HepG2 (cell line): ENCODE measurements around the gene AJUBA. TPM values are rescaled to one million over a fixed set of nuclear protein-coding genes. Genes with fewer than 3 reads are reported as not detected.
A peak's percentile ranks its signal among the peaks of the same experiment; 100 is the strongest.

Source experiments
- CAMTA2 ChIP-seq: sonication (generic); formaldehyde crosslinking; IDR thresholded peaks from 2 replicates; pipeline ENCODE4 v1.4.0; 2020; ENCODE audit warnings: mild to moderate bottlenecking, missing genetic modification reagents, borderline replicate concordance
- CCAR2 ChIP-seq: fragments of 200-400 bp; formaldehyde crosslinking; optimal IDR thresholded peaks from 2 replicates; pipeline ENCODE3; 2018; ENCODE audit warnings: low read depth, mild to moderate bottlenecking, low read length, moderate library complexity
- EEA1 ChIP-seq: sonication (generic); formaldehyde crosslinking; IDR thresholded peaks from 2 replicates; pipeline ENCODE4 v1.5.1; 2020; ENCODE audit warnings: mild to moderate bottlenecking, missing genetic modification reagents, borderline replicate concordance
- HNRNPL ChIP-seq: fragments of 200-400 bp; formaldehyde crosslinking; IDR thresholded peaks from 2 replicates; pipeline ENCODE4 v1.6.1; 2017; ENCODE audit warnings: mild to moderate bottlenecking, low read depth, low read length
- ISL2 ChIP-seq: sonication (generic); formaldehyde crosslinking; IDR thresholded peaks from 2 replicates; pipeline ENCODE4 v1.5.0; 2020; ENCODE audit warnings: missing genetic modification reagents
- KAT2B ChIP-seq: fragments of 150-350 bp; IDR thresholded peaks from 2 replicates; pipeline ENCODE4 v1.6.1; 2014; ENCODE audit warnings: low read depth, low read length, borderline replicate concordance
- KDM2A ChIP-seq: sonication (generic); formaldehyde crosslinking; IDR thresholded peaks from 2 replicates; pipeline ENCODE4 v1.4.0; 2020; ENCODE audit warnings: low read depth, missing genetic modification reagents, borderline replicate concordance
- KLF11 ChIP-seq: IDR thresholded peaks from 2 replicates; pipeline ENCODE4 v1.6.1; 2016; ENCODE audit warnings: missing compliant biosample characterization
- KMT2A ChIP-seq: sonication (generic); formaldehyde crosslinking; IDR thresholded peaks from 2 replicates; pipeline ENCODE4 v1.4.0; 2020; ENCODE audit warnings: missing genetic modification reagents
- NR1H2 ChIP-seq: sonication (generic); formaldehyde crosslinking; IDR thresholded peaks from 2 replicates; pipeline ENCODE4 v1.8.1; 2022; ENCODE audit warnings: low read depth, missing genetic modification reagents, borderline replicate concordance
- RFXANK ChIP-seq: IDR thresholded peaks from 2 replicates; pipeline ENCODE4 v1.6.1; 2016
- TOE1 ChIP-seq: sonication (generic); formaldehyde crosslinking; IDR thresholded peaks from 2 replicates; pipeline ENCODE4 v1.4.0; 2020; ENCODE audit warnings: mild to moderate bottlenecking, missing genetic modification reagents
- ZBTB3 ChIP-seq: sonication (generic); formaldehyde crosslinking; IDR thresholded peaks from 2 replicates; pipeline ENCODE4 v1.4.0; 2020; ENCODE audit warnings: low read depth, mild to moderate bottlenecking, moderate library complexity, missing genetic modification reagents, borderline replicate concordance
- ZFP36L2 ChIP-seq: sonication (generic); formaldehyde crosslinking; IDR thresholded peaks from 2 replicates; pipeline ENCODE4 v1.4.0; 2020; ENCODE audit warnings: missing genetic modification reagents
- ZFP41 ChIP-seq: sonication (generic); formaldehyde crosslinking; IDR thresholded peaks from 2 replicates; pipeline ENCODE4 v1.4.0; 2020; ENCODE audit warnings: mild to moderate bottlenecking, missing genetic modification reagents, borderline replicate concordance
- ZNF607 ChIP-seq: sonication (generic); formaldehyde crosslinking; IDR thresholded peaks from 2 replicates; pipeline ENCODE4 v1.5.1; 2020; ENCODE audit warnings: missing genetic modification reagents, mild to moderate bottlenecking, borderline replicate concordance
- ZNF615 ChIP-seq: sonication (generic); formaldehyde crosslinking; IDR thresholded peaks from 2 replicates; pipeline ENCODE4 v1.5.0; 2020; ENCODE audit warnings: mild to moderate bottlenecking, missing genetic modification reagents, borderline replicate concordance
- polyA plus RNA-seq, 8 experiments: library from polyadenylated mRNA; depleted of rRNA in 3 of 8; stranded (reverse) in 7 of 8; unstranded in 1 of 8; fragments of >200 nt; fragmentation: Illumina TruSeq in 4 of 8; extraction: Trizol in 4 of 8; gene quantifications; 2 replicates each; pipeline versions ENCODE4 v1.2.1 to v1.2.3, GENCODE V29; 2011 to 2016; ENCODE audit warnings: low read depth in 4 of 8, missing spikeins in 1 of 8, mixed read lengths in 1 of 8; ENCODE audit not compliant: insufficient read depth in 1 of 8
- total RNA-seq, 5 experiments: library from RNA; depleted of rRNA; stranded (reverse); fragments of >200 nt; fragmentation: Illumina TruSeq; extraction: Trizol; gene quantifications; 2 replicates each; pipeline ENCODE4 v1.2.3, GENCODE V29; 2016; ENCODE audit warnings: low read depth in 1 of 5
- TF ChIP-seq, protein P1 (sequence below): sonication (generic); formaldehyde crosslinking; IDR thresholded peaks from 2 replicates; pipeline ENCODE4 v1.4.0; 2020; ENCODE audit warnings: low read depth, mild to moderate bottlenecking, missing genetic modification reagents
- TF ChIP-seq, protein P2 (sequence below): IDR thresholded peaks from 2 replicates; pipeline ENCODE4 v1.6.1; 2018; ENCODE audit warnings: missing genetic modification reagents, mild to moderate bottlenecking, missing compliant biosample characterization
- TF ChIP-seq, protein P3 (sequence below): sonication (generic); formaldehyde crosslinking; IDR thresholded peaks from 2 replicates; pipeline ENCODE4 v1.5.1; 2020; ENCODE audit warnings: mild to moderate bottlenecking, missing genetic modification reagents, moderate library complexity
- TF ChIP-seq, protein P4 (sequence below): sonication (generic); formaldehyde crosslinking; IDR thresholded peaks from 2 replicates; pipeline ENCODE4 v1.4.0; 2020; ENCODE audit warnings: missing genetic modification reagents

Gene AJUBA
- total and polyA plus RNA-seq, 2 of the 13 experiments (the other 11 are each of a cell fraction or from before 2014, with no cell fraction given), result 157 to 241 TPM

DNA sequence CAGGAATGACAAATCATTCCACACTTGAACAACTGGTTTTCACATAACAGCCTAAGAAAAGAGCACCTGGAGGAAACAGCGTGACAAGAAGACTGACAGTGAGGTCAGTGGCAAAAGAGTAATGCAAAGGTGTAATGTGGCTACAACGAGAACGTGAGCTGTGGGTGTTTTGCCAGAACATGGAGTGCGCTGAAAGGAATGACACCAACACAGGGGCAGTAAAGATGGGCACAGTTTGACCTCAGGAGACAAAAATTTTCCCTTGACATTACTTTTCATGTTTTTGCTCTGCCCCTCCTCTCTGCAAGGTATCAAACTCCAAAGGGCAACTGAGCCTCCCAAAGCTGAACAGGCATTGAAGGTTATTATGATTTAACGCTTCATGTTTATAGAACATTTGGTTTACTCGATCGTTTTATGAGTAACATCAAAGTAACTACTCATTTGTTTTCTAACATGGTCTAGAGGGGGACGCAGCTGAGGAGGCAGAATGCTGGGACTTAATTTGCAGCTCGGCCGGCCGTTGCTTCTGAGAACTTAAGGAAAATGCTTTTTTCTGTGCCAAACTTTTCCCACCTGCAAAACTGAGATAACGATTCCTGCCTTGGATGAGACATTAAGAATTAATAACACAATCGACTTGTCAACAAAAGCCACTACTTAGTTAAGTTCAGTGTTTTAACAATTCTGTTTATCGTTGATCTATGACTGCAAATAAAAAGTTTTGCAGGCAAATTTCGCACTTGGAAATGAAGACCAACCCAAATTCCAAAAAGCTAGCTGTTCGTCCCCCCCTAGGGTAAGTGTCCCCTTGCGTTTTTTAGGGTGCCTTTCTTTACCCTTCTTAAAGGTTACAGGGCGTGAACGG lies 26.4 kb downstream of the AJUBA start (continued):
- TF ChIP-seq HNRNPL (no peak), EEA1 (CRISPR knock-in tag) (no peak; the same call in 1 of the 2 replicates), KLF11 (CRISPR knock-in tag) (no peak), ZFP36L2 (CRISPR knock-in tag) (no peak), NR1H2 (CRISPR knock-in tag) (no peak), ZFP41 (CRISPR knock-in tag) (no peak), RFXANK (CRISPR knock-in tag) (no peak), ISL2 (CRISPR knock-in tag) (no peak), CAMTA2 (no peak), TOE1 (CRISPR knock-in tag) (no peak; the same call in 1 of the 2 replicates), ZBTB3 (CRISPR knock-in tag) (no peak), KAT2B (no peak), CCAR2 (no peak), KMT2A (CRISPR knock-in tag) (no peak), ZNF615 (peak; percentile 7; the same call in 1 of the 2 replicates), ZNF607 (0 out of 2 replicates have a peak, but pooled peaks have one; percentile 55), KDM2A (no peak)
- TF ChIP-seq, protein P1, sequence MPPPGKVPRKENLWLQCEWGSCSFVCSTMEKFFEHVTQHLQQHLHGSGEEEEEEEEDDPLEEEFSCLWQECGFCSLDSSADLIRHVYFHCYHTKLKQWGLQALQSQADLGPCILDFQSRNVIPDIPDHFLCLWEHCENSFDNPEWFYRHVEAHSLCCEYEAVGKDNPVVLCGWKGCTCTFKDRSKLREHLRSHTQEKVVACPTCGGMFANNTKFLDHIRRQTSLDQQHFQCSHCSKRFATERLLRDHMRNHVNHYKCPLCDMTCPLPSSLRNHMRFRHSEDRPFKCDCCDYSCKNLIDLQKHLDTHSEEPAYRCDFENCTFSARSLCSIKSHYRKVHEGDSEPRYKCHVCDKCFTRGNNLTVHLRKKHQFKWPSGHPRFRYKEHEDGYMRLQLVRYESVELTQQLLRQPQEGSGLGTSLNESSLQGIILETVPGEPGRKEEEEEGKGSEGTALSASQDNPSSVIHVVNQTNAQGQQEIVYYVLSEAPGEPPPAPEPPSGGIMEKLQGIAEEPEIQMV (CRISPR knock-in tag), result no peak
- TF ChIP-seq, protein P2, sequence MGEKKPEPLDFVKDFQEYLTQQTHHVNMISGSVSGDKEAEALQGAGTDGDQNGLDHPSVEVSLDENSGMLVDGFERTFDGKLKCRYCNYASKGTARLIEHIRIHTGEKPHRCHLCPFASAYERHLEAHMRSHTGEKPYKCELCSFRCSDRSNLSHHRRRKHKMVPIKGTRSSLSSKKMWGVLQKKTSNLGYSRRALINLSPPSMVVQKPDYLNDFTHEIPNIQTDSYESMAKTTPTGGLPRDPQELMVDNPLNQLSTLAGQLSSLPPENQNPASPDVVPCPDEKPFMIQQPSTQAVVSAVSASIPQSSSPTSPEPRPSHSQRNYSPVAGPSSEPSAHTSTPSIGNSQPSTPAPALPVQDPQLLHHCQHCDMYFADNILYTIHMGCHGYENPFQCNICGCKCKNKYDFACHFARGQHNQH (CRISPR knock-in tag), result no peak
- TF ChIP-seq, protein P3, sequence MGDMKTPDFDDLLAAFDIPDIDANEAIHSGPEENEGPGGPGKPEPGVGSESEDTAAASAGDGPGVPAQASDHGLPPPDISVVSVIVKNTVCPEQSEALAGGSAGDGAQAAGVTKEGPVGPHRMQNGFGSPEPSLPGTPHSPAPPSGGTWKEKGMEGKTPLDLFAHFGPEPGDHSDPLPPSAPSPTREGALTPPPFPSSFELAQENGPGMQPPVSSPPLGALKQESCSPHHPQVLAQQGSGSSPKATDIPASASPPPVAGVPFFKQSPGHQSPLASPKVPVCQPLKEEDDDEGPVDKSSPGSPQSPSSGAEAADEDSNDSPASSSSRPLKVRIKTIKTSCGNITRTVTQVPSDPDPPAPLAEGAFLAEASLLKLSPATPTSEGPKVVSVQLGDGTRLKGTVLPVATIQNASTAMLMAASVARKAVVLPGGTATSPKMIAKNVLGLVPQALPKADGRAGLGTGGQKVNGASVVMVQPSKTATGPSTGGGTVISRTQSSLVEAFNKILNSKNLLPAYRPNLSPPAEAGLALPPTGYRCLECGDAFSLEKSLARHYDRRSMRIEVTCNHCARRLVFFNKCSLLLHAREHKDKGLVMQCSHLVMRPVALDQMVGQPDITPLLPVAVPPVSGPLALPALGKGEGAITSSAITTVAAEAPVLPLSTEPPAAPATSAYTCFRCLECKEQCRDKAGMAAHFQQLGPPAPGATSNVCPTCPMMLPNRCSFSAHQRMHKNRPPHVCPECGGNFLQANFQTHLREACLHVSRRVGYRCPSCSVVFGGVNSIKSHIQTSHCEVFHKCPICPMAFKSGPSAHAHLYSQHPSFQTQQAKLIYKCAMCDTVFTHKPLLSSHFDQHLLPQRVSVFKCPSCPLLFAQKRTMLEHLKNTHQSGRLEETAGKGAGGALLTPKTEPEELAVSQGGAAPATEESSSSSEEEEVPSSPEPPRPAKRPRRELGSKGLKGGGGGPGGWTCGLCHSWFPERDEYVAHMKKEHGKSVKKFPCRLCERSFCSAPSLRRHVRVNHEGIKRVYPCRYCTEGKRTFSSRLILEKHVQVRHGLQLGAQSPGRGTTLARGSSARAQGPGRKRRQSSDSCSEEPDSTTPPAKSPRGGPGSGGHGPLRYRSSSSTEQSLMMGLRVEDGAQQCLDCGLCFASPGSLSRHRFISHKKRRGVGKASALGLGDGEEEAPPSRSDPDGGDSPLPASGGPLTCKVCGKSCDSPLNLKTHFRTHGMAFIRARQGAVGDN (CRISPR knock-in tag), result no peak
- TF ChIP-seq, protein P4, sequence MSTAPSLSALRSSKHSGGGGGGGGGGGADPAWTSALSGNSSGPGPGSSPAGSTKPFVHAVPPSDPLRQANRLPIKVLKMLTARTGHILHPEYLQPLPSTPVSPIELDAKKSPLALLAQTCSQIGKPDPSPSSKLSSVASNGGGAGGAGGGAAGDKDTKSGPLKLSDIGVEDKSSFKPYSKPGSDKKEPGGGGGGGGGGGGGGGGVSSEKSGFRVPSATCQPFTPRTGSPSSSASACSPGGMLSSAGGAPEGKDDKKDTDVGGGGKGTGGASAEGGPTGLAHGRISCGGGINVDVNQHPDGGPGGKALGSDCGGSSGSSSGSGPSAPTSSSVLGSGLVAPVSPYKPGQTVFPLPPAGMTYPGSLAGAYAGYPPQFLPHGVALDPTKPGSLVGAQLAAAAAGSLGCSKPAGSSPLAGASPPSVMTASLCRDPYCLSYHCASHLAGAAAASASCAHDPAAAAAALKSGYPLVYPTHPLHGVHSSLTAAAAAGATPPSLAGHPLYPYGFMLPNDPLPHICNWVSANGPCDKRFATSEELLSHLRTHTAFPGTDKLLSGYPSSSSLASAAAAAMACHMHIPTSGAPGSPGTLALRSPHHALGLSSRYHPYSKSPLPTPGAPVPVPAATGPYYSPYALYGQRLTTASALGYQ (CRISPR knock-in tag), result no peak
